A673 (cell line): ENCODE results near the gene PDE8A.

Source experiments
- EZH2 ChIP-seq: fragments of 200-600 bp; sonication (generic); IDR thresholded peaks from 2 replicates; pipeline ENCODE4 v1.6.1; 2017; ENCODE audit warnings: borderline replicate concordance, low read depth, mild to moderate bottlenecking, mixed read lengths, antibody characterized with exemption, low read length; ENCODE audit not compliant: poor library complexity, severe bottlenecking
- TF ChIP-seq, protein P1 (sequence below): fragments of 300-800, 200-600 bp; sonication (generic); conservative IDR thresholded peaks from 2 replicates; pipeline ENCODE4 v1.5.1; 2017; ENCODE audit warnings: low read depth, mild to moderate bottlenecking, antibody characterized with exemption, low read length, moderate library complexity, mixed read lengths

GRCh38 chr15:85008474-85009260 lies 27.0 kb downstream of the PDE8A start:
- no peak for TF ChIP-seq EZH2
- TF ChIP-seq, protein P1, sequence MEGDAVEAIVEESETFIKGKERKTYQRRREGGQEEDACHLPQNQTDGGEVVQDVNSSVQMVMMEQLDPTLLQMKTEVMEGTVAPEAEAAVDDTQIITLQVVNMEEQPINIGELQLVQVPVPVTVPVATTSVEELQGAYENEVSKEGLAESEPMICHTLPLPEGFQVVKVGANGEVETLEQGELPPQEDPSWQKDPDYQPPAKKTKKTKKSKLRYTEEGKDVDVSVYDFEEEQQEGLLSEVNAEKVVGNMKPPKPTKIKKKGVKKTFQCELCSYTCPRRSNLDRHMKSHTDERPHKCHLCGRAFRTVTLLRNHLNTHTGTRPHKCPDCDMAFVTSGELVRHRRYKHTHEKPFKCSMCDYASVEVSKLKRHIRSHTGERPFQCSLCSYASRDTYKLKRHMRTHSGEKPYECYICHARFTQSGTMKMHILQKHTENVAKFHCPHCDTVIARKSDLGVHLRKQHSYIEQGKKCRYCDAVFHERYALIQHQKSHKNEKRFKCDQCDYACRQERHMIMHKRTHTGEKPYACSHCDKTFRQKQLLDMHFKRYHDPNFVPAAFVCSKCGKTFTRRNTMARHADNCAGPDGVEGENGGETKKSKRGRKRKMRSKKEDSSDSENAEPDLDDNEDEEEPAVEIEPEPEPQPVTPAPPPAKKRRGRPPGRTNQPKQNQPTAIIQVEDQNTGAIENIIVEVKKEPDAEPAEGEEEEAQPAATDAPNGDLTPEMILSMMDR: no peak
